A549 (cell line): ENCODE measurements around the gene ATP5PD. TPM values are rescaled to one million over a fixed set of nuclear protein-coding genes. Genes with fewer than 3 reads are reported as not detected.
A peak's percentile ranks its signal among the peaks of the same experiment; 100 is the strongest.

Experiments used
- ATAC-seq, 2 experiments: fragments of 200-7000 bp in 1 of 2; fragments of >200 bp in 1 of 2; cut with Nextera tagmentation in 1 of 2; cut with Tn5 transposase in 1 of 2; 3 replicates each; pipeline versions ENCODE4 v1.8.0 to v1.9.1; 2018 to 2020; ENCODE audit warnings: mild to moderate bottlenecking in 1 of 2, moderate library complexity in 1 of 2
- CTCF ChIA-PET: fragments of 300-600 bp; sonication (Branson Sonifier 250); formaldehyde crosslinking; extraction: SDS; loops from one replicate; lab custom pipeline; 2021; ENCODE audit warnings: antibody characterized with exemption, inconsistent platforms; lab: Yijun Ruan, JAX
- POLR2A ChIA-PET: fragments of 350-600 bp; formaldehyde crosslinking; extraction: SDS; loops from one replicate; lab custom pipeline; 2021; ENCODE audit warnings: antibody characterized with exemption, inconsistent platforms; lab: Yijun Ruan, JAX
- DNase-seq, 2 experiments: peaks; one replicate each; pipeline versions ENCODE4 v3.0.0 to v3.0.0-alpha.2; 2011 to 2016; ENCODE audit warnings: low read depth in 1 of 2, low spot score in 1 of 2
- FAIRE-seq: peaks from 2 replicates; lab custom pipeline; 2011; peaks lifted over from hg19 to GRCh38; lab: Jason Lieb, UNC
- H3K27ac ChIP-seq, 2 experiments: fragments of >200 bp; sonication (Bioruptor Twin); formaldehyde crosslinking; 3 replicates each; pipeline ENCODE4 v1.5.1; 2016 to 2017
- H3K4me1 ChIP-seq: fragments of >200 bp; sonication (Bioruptor Twin); formaldehyde crosslinking; 3 replicates; pipeline ENCODE4 v1.6.1; 2016
- H3K4me2 ChIP-seq: fragments of >200 bp; sonication (Bioruptor Twin); formaldehyde crosslinking; 3 replicates; pipeline ENCODE4 v1.6.1; 2016
- H3K4me3 ChIP-seq: fragments of >200 bp; sonication (Bioruptor Twin); formaldehyde crosslinking; 3 replicates; pipeline ENCODE4 v1.5.1; 2016
- H3K9me3 ChIP-seq: fragments of >200 bp; sonication (Bioruptor Twin); formaldehyde crosslinking; 3 replicates; pipeline ENCODE4 v1.6.1; 2016
- CBX2 ChIP-seq: fragments of 200-600 bp; sonication (generic); IDR thresholded peaks from 2 replicates; pipeline ENCODE4 v1.6.1; 2016; ENCODE audit warnings: low read depth, mild to moderate bottlenecking, borderline replicate concordance
- CEBPB ChIP-seq, 2 experiments: fragments of >200 bp in 1 of 2; sonication (Bioruptor Twin) in 1 of 2; formaldehyde crosslinking in 1 of 2; IDR thresholded peaks; 2 replicates each; pipeline ENCODE4 v1.6.1; 2012 to 2016
- CHD2 ChIP-seq: fragments of 150-350 bp; IDR thresholded peaks from 2 replicates; pipeline ENCODE4 v1.6.1; 2014; ENCODE audit warnings: low read length; ENCODE audit not compliant: partially characterized antibody
- CHD4 ChIP-seq: fragments of 200-600 bp; sonication (generic); IDR thresholded peaks from 2 replicates; pipeline ENCODE4 v1.6.1; 2016; ENCODE audit warnings: antibody characterized with exemption, mild to moderate bottlenecking, borderline replicate concordance
- CTCF ChIP-seq: fragments of >200 bp; sonication (Bioruptor Twin); formaldehyde crosslinking; IDR thresholded peaks from 3 replicates; pipeline ENCODE4 v1.5.1; 2016
- EHF ChIP-seq: fragments of 250-450 bp; sonication (Bioruptor Pico); IDR thresholded peaks from 2 replicates; pipeline ENCODE4 v1.5.0; 2020; ENCODE audit warnings: mild to moderate bottlenecking
- EP300 ChIP-seq, 2 experiments: fragments of >200 bp; sonication (Bioruptor Twin); formaldehyde crosslinking; IDR thresholded peaks; 2 replicates in 1 of 2; 3 replicates in 1 of 2; pipeline ENCODE4 v1.6.1; 2016 to 2017
- FOSB ChIP-seq: fragments of 250-450 bp; sonication (Bioruptor Pico); IDR thresholded peaks from 2 replicates; pipeline ENCODE4 v1.5.0; 2020; ENCODE audit warnings: mild to moderate bottlenecking, moderate library complexity
- FOSL2 ChIP-seq, 2 experiments: fragments of 450-650 bp in 1 of 2; fragments of >200 bp in 1 of 2; sonication (Bioruptor Twin) in 1 of 2; formaldehyde crosslinking; IDR thresholded peaks; 2 replicates each; pipeline versions ENCODE4 v1.5.0 to v1.6.1; 2016 to 2020; ENCODE audit warnings: mild to moderate bottlenecking in 1 of 2, moderate library complexity in 1 of 2
- FOXS1 ChIP-seq: fragments of 250-450 bp; sonication (Bioruptor Pico); IDR thresholded peaks from 2 replicates; pipeline ENCODE4 v1.5.0; 2020; ENCODE audit warnings: mild to moderate bottlenecking, moderate library complexity
- HEYL ChIP-seq: fragments of 250-450 bp; sonication (Bioruptor Pico); IDR thresholded peaks from 2 replicates; pipeline ENCODE4 v1.8.0; 2021; ENCODE audit warnings: mild to moderate bottlenecking, moderate library complexity
- HOXB13 ChIP-seq: fragments of 250-450 bp; sonication (Bioruptor Pico); IDR thresholded peaks from 2 replicates; pipeline ENCODE4 v1.5.0; 2020; ENCODE audit warnings: low read depth, mild to moderate bottlenecking, moderate library complexity
- HOXB5 ChIP-seq: fragments of 250-450 bp; sonication (Bioruptor Pico); IDR thresholded peaks from 2 replicates; pipeline ENCODE4 v1.5.0; 2020; ENCODE audit warnings: mild to moderate bottlenecking, moderate library complexity
- KDM1A ChIP-seq: fragments of 200-600 bp; sonication (generic); IDR thresholded peaks from 2 replicates; pipeline ENCODE4 v1.6.1; 2016; ENCODE audit warnings: low read depth, mild to moderate bottlenecking
- KDM5A ChIP-seq: fragments of 200-600 bp; sonication (generic); IDR thresholded peaks from 2 replicates; pipeline ENCODE4 v1.6.1; 2016; ENCODE audit warnings: antibody characterized with exemption, mild to moderate bottlenecking
- MAFK ChIP-seq: fragments of 450-650 bp; IDR thresholded peaks from 2 replicates; pipeline ENCODE4 v1.6.1; 2014; ENCODE audit not compliant: partially characterized antibody
- MAX ChIP-seq: IDR thresholded peaks from 2 replicates; pipeline ENCODE4 v1.6.1; 2012
- MAZ ChIP-seq: fragments of 150-350 bp; IDR thresholded peaks from 2 replicates; pipeline ENCODE4 v1.6.1; 2014; ENCODE audit warnings: antibody characterized with exemption, low read depth, low read length, borderline replicate concordance
- NR3C1 ChIP-seq: fragments of >200 bp; sonication (Bioruptor Twin); formaldehyde crosslinking; IDR thresholded peaks from 3 replicates; pipeline ENCODE4 v1.6.1; 2017
- PHF8 ChIP-seq: fragments of 200-600 bp; sonication (generic); IDR thresholded peaks from 2 replicates; pipeline ENCODE4 v1.6.1; 2016; ENCODE audit warnings: low read depth, mild to moderate bottlenecking, antibody characterized with exemption, moderate library complexity, borderline replicate concordance
- POLR2AphosphoS2 ChIP-seq: conservative IDR thresholded peaks from 2 replicates; pipeline ENCODE4 v1.6.1; 2012; ENCODE audit warnings: low read length, improper control_type of control experiment, inconsistent platforms
- RFX5 ChIP-seq: fragments of 450-650 bp; IDR thresholded peaks from 2 replicates; pipeline ENCODE4 v1.7.1; 2014; ENCODE audit warnings: antibody characterized with exemption, mild to moderate bottlenecking, moderate library complexity
- SMC3 ChIP-seq: fragments of >200 bp; sonication (Bioruptor Twin); formaldehyde crosslinking; IDR thresholded peaks from 3 replicates; pipeline ENCODE4 v1.6.1; 2018; ENCODE audit warnings: inconsistent platforms
- SREBF2 ChIP-seq: fragments of 450-650 bp; IDR thresholded peaks from 2 replicates; pipeline ENCODE4 v1.6.1; 2014; ENCODE audit warnings: mild to moderate bottlenecking, moderate library complexity
- ZNF302 ChIP-seq: fragments of 250-450 bp; sonication (Bioruptor Pico); IDR thresholded peaks from 2 replicates; pipeline ENCODE4 v1.9.0; 2021; ENCODE audit warnings: inconsistent platforms, mild to moderate bottlenecking, moderate library complexity
- ZSCAN20 ChIP-seq: fragments of 250-450 bp; sonication (Bioruptor Pico); IDR thresholded peaks from 2 replicates; pipeline ENCODE4 v1.8.0; 2022; ENCODE audit warnings: mild to moderate bottlenecking, moderate library complexity
- WGBS: methylation state at CpG from one replicate; pipeline ENCODE4 v1.1.6; 2017; ENCODE audit errors: missing lambda C conversion rate; 5-methylcytosine and 5-hydroxymethylcytosine counted together
- polyA plus RNA-seq, 4 experiments: library from polyadenylated mRNA; depleted of rRNA in 3 of 4; stranded (reverse); fragments of >200 nt; fragmentation: RNase III in 1 of 4; extraction: RNeasy Plus Mini Kit Qiagen cat#74134 plus additional on column Dnase treatment in 1 of 4; gene quantifications; 2 replicates in 3 of 4; 3 replicates in 1 of 4; pipeline ENCODE4 v1.2.3, GENCODE V29; 2011 to 2017
- TF ChIP-seq, protein P1 (sequence below): IDR thresholded peaks from 2 replicates; pipeline ENCODE4 v1.6.1; 2012; ENCODE audit warnings: low read depth, borderline replicate concordance
- TF ChIP-seq, protein P2 (sequence below): fragments of 450-650 bp; IDR thresholded peaks from 2 replicates; pipeline ENCODE4 v1.6.1; 2014; ENCODE audit warnings: antibody characterized with exemption

ATP5PD gene
- polyA plus RNA-seq, 2 of the 4 experiments (the other 2 are of a cell fraction), result 333 to 463 TPM

- ChIA-PET POLR2A (interaction anchor here (1.6 kb wide), 1 partner anchor 10 kb away, joined by 18 read pairs; the partner anchor contains the start of gene SLC16A5), CTCF (interaction anchor here (1.6 to 81.8 kb wide), 5 partner anchors 7 to 44 kb away, joined by 4 to 3429 read pairs (median 25); partner anchors contain the start of genes ARMC7, NT5C and SLC16A5)
- DNase-seq (no peak), ATAC-seq (no peak), FAIRE-seq (no peak)
- peak overlapping the region; percentile 75 for H3K4me2 ChIP-seq
- H3K27ac ChIP-seq, result peak overlapping the region; percentile 78 to 86
- WGBS, result 95% methylated on average over 53 of the region's 53 CpGs
- TF ChIP-seq CHD2 (no peak), CTCF (no peak), ZSCAN20 (CRISPR knock-in tag) (no peak), FOXS1 (CRISPR knock-in tag) (no peak), POLR2AphosphoS2 (no peak), RFX5 (no peak), EP300 (IDR thresholded peaks at IDR 0.05) (no peak), HOXB5 (CRISPR knock-in tag) (no peak), KDM1A (no peak), ZNF302 (CRISPR knock-in tag) (no peak), CBX2 (no peak), SMC3 (no peak), HEYL (CRISPR knock-in tag) (no peak), CEBPB (IDR thresholded peaks at IDR 0.05) (no peak), KDM5A (no peak), FOSL2 (IDR thresholded peaks at IDR 0.05) (no peak), FOSL2 (CRISPR knock-in tag; IDR thresholded peaks at IDR 0.05) (no peak), MAFK (no peak), SREBF2 (no peak), FOSB (no peak)
- TF ChIP-seq, protein P1, sequence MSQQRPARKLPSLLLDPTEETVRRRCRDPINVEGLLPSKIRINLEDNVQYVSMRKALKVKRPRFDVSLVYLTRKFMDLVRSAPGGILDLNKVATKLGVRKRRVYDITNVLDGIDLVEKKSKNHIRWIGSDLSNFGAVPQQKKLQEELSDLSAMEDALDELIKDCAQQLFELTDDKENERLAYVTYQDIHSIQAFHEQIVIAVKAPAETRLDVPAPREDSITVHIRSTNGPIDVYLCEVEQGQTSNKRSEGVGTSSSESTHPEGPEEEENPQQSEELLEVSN, result no peak
- peaks cover 40% of the 10 kb centered on the region for H3K4me1 ChIP-seq
- H3K4me3 ChIP-seq, result no peak overlapping the region
- no peaks in the 10 kb centered on the region for H3K9me3 ChIP-seq
Measured at GRCh38 chr17:75077496-75078283, 30.9 kb upstream of the ATP5PD start.

- no peak overlapping the region for H3K4me2 ChIP-seq
- no peaks in the 10 kb centered on the region for H3K9me3 ChIP-seq
- DNase-seq (no peak), ATAC-seq (no peak), FAIRE-seq (no peak)
- H3K4me3 ChIP-seq, result no peak overlapping the region
- peaks cover 37% of the 10 kb centered on the region for H3K4me1 ChIP-seq
- peak overlapping the region in 1 of 2 experiments; percentile 86; a peak in 3 of 6 replicates for H3K27ac ChIP-seq
- ChIA-PET CTCF (interaction anchor here (1.7 to 81.8 kb wide), 3 partner anchors 11 to 44 kb away, joined by 4 to 3429 read pairs (median 298); partner anchors contain the start of genes ARMC7, NT5C and SLC16A5), POLR2A (interaction anchor here (4.8 kb wide), 1 partner anchor 11 kb away, joined by 21 read pairs; the partner anchor contains the start of gene SLC16A5)
- 94% methylated on average over 30 of the region's 30 CpGs for WGBS
- TF ChIP-seq POLR2AphosphoS2 (no peak), MAZ (no peak), PHF8 (no peak), CBX2 (no peak), MAX (no peak), CHD4 (no peak), HOXB13 (CRISPR knock-in tag) (no peak), EHF (no peak), NR3C1 (no peak), FOSB (no peak), CHD2 (no peak)
- TF ChIP-seq, protein P2, sequence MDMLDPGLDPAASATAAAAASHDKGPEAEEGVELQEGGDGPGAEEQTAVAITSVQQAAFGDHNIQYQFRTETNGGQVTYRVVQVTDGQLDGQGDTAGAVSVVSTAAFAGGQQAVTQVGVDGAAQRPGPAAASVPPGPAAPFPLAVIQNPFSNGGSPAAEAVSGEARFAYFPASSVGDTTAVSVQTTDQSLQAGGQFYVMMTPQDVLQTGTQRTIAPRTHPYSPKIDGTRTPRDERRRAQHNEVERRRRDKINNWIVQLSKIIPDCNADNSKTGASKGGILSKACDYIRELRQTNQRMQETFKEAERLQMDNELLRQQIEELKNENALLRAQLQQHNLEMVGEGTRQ, result no peak
Measured at GRCh38 chr17:75077072-75077495, 30.3 kb upstream of the ATP5PD start.
